ENCODE measurements around the gene HRAS. TPM values are rescaled to one million over a fixed set of nuclear protein-coding genes. Genes with fewer than 3 reads are reported as not detected.
A peak's percentile ranks its signal among the peaks of the same experiment; 100 is the strongest.

Gene HRAS
- total RNA-seq, 1 experiment from 2014 or later, result 104 TPM

GRCh38 chr11:535210-535518, 212 bp downstream of the HRAS start:
- Histone ChIP-seq H3K27me3 (ENCODE audit: insufficient read depth, low read length) (no peaks in the 10 kb centered on the region), H3K4me2 (ENCODE audit: low read length) (peak overlapping the region; percentile 92), H3K79me2 (ENCODE audit: insufficient read depth, low read length) (peaks cover 33% of the 10 kb centered on the region), H4K20me1 (ENCODE audit: insufficient read depth) (no peaks in the 10 kb centered on the region), H3K4me3 (replicated peaks in 1 of 2; ENCODE audit: low read depth in 1 of 2, low read length in 2 of 2) (peak overlapping the region; percentile 69 to 90), H3K9ac (ENCODE audit: low read length) (peak overlapping the region; percentile 89), H2AFZ (ENCODE audit: low read depth, low read length, poor library complexity, severe bottlenecking) (no peak overlapping the region), H3K9me2 (ENCODE audit: insufficient read depth) (no peaks in the 10 kb centered on the region), H3K36me3 (ENCODE audit: control insufficient read depth in 1 of 2, insufficient read depth in 2 of 2, low read length in 2 of 2) (peaks cover 0 to 26% of the 10 kb centered on the region in 2 experiments; a peak in 2 of 4 replicates), H3K27ac (ENCODE audit: low read depth, low read length) (peak overlapping the region; percentile 100), H3K9me3 (ENCODE audit: control insufficient read depth in 1 of 2, insufficient read depth in 1 of 2, low read depth in 1 of 2, low read length in 2 of 2) (no peaks in the 10 kb centered on the region), H3K4me1 (ENCODE audit: control insufficient read depth in 1 of 2, insufficient read depth in 2 of 2, low read length in 2 of 2) (peaks cover 15 to 33% of the 10 kb centered on the region in 2 experiments; a peak in 3 of 4 replicates)
- TF ChIP-seq SRF (IDR thresholded peaks at IDR 0.05; ENCODE audit: low read depth), result no peak
- TF ChIP-seq EZH2phosphoT487 (IDR thresholded peaks at IDR 0.05; ENCODE audit: borderline replicate concordance), result no peak
- no peak for TF ChIP-seq CBX3 (IDR thresholded peaks at IDR 0.05; ENCODE audit: low read depth)
- TF ChIP-seq RAD21 (IDR thresholded peaks at IDR 0.05; ENCODE audit: low read depth), result no peak
- no peak for TF ChIP-seq CEBPB (IDR thresholded peaks at IDR 0.05; ENCODE audit: low read depth)
- TF ChIP-seq ZFX (IDR thresholded peaks at IDR 0.05), result no peak
- no peak for TF ChIP-seq SIN3A (IDR thresholded peaks at IDR 0.05; ENCODE audit: low read depth)
- no peak for TF ChIP-seq SP1 (IDR thresholded peaks at IDR 0.05; ENCODE audit: low read depth)
- no peak for TF ChIP-seq ZBTB33 (IDR thresholded peaks at IDR 0.05; ENCODE audit: extremely low read depth, insufficient replicate concordance, low read length)
- TF ChIP-seq YY1 (IDR thresholded peaks at IDR 0.05; ENCODE audit: extremely low read depth, insufficient replicate concordance, low read depth, low read length), result no peak
- TF ChIP-seq POLR2AphosphoS5 (IDR thresholded peaks at IDR 0.05; ENCODE audit: low read depth, low read length), result no peak
- TF ChIP-seq ELF1 (IDR thresholded peaks at IDR 0.05; ENCODE audit: borderline replicate concordance, low read depth), result no peak
- ChIA-PET RAD21 (ENCODE audit: low non-redundant PET in 1 of 2, low total read pairs in 2 of 2, uncharacterized antibody in 2 of 2, unreplicated experiment in 2 of 2) (no interaction called here), CTCF (no interaction called here), POLR2A (interaction anchor here (1.7 kb wide), 2 partner anchors 26 to 41 kb away, joined by 5 to 8 read pairs; partner anchors contain the start of gene PHRF1)
- ATAC-seq (peak; percentile 21), DNase-seq (ENCODE audit: low read depth, low spot score) (no peak)
- intact Hi-C loops (cut with micrococcal nuclease), result no loop called here
- BruUV-seq (replicated peaks), result no TSS peak

All from HCT116 (cell line).